Mesenchymal stem cell (in vitro differentiated cells and primary cell): Measurements from ENCODE around the gene POMC.
"Not testable (repeated sequence)": the region's sequence is repeated elsewhere in the genome, so short reads cannot be mapped to it uniquely, and the experiment has no call there.

Source experiments
- DNase-seq: peaks from one replicate; pipeline ENCODE4 v3.0.0-alpha.2; 2013
- H2AFZ ChIP-seq: one replicate; pipeline ENCODE4 v1.6.1; 2013; ENCODE audit warnings: low read depth, mild to moderate bottlenecking, control low read depth, inconsistent platforms, low read length, moderate library complexity
- H2AK5ac ChIP-seq: 2 replicates; pipeline ENCODE4 v1.6.1; 2013; ENCODE audit warnings: low read length, moderate library complexity, mild to moderate bottlenecking, inconsistent platforms; ENCODE audit not compliant: severe bottlenecking
- H2BK120ac ChIP-seq: one replicate; pipeline ENCODE4 v1.6.1; 2013; ENCODE audit warnings: low read depth, mild to moderate bottlenecking, inconsistent platforms, low read length, moderate library complexity
- H2BK12ac ChIP-seq, 2 experiments: one replicate each; pipeline ENCODE4 v1.6.1; 2013; ENCODE audit warnings: inconsistent platforms in 2 of 2, low read length in 2 of 2, mild to moderate bottlenecking in 2 of 2, moderate library complexity in 2 of 2, control low read depth in 1 of 2
- H2BK15ac ChIP-seq: one replicate; pipeline ENCODE4 v1.6.1; 2013; ENCODE audit warnings: mild to moderate bottlenecking, low read depth, inconsistent platforms; ENCODE audit not compliant: poor library complexity, severe bottlenecking
- H2BK5ac ChIP-seq: 2 replicates; pipeline ENCODE4 v1.6.1; 2013; ENCODE audit warnings: low read depth, mild to moderate bottlenecking, low read length, control low read depth, inconsistent platforms; ENCODE audit not compliant: poor library complexity, severe bottlenecking
- H3K14ac ChIP-seq, 2 experiments: one replicate each; pipeline ENCODE4 v1.6.1; 2013; ENCODE audit warnings: inconsistent platforms in 2 of 2, low read length in 2 of 2, control low read depth in 1 of 2, mild to moderate bottlenecking in 1 of 2, moderate library complexity in 1 of 2
- H3K18ac ChIP-seq, 2 experiments: one replicate each; pipeline ENCODE4 v1.6.1; 2013; ENCODE audit warnings: inconsistent platforms in 2 of 2, low read length in 2 of 2, control low read depth in 1 of 2, low read depth in 1 of 2, mild to moderate bottlenecking in 1 of 2
- H3K23ac ChIP-seq, 2 experiments: one replicate each; pipeline ENCODE4 v1.6.1; 2013; ENCODE audit warnings: inconsistent platforms in 2 of 2, low read length in 2 of 2, mild to moderate bottlenecking in 2 of 2, moderate library complexity in 2 of 2, control low read depth in 1 of 2
- H3K27ac ChIP-seq: 2 replicates; pipeline ENCODE4 v1.5.1; 2013; ENCODE audit warnings: mild to moderate bottlenecking, moderate library complexity, low read length, control low read depth, inconsistent platforms; ENCODE audit not compliant: poor library complexity, severe bottlenecking
- H3K27me3 ChIP-seq, 2 experiments: 2 replicates each; pipeline versions ENCODE4 v1.6.1 to v1.7.0; 2013; ENCODE audit warnings: low read length in 2 of 2, mild to moderate bottlenecking in 2 of 2, moderate library complexity in 2 of 2, control low read depth in 1 of 2, inconsistent platforms in 1 of 2; ENCODE audit not compliant: control insufficient read depth in 1 of 2, insufficient read depth in 1 of 2
- H3K36me3 ChIP-seq, 2 experiments: 2 replicates each; pipeline versions ENCODE4 v1.6.1 to v1.7.0; 2013; ENCODE audit warnings: low read length in 2 of 2, control low read depth in 1 of 2, inconsistent platforms in 1 of 2, low read depth in 1 of 2, mild to moderate bottlenecking in 1 of 2; ENCODE audit not compliant: insufficient read depth in 2 of 2, control insufficient read depth in 1 of 2
- H3K4ac ChIP-seq, 2 experiments: one replicate each; pipeline ENCODE4 v1.6.1; 2013; ENCODE audit warnings: inconsistent platforms in 2 of 2, low read length in 2 of 2, mild to moderate bottlenecking in 2 of 2, moderate library complexity in 2 of 2, control low read depth in 1 of 2, low read depth in 1 of 2
- H3K4me1 ChIP-seq: 2 replicates; pipeline ENCODE4 v1.6.1; 2013; ENCODE audit warnings: low read depth, low read length, control low read depth; ENCODE audit not compliant: control insufficient read depth, insufficient read depth
- H3K4me2 ChIP-seq: 2 replicates; pipeline ENCODE4 v1.6.1; 2013; ENCODE audit warnings: low read length, mild to moderate bottlenecking, inconsistent platforms; ENCODE audit not compliant: poor library complexity, severe bottlenecking
- H3K4me3 ChIP-seq, 2 experiments: 2 replicates each; pipeline versions ENCODE4 v1.5.1 to v1.7.0; 2013; ENCODE audit warnings: low read length in 2 of 2, mild to moderate bottlenecking in 2 of 2, control low read depth in 1 of 2, low read depth in 1 of 2; ENCODE audit not compliant: insufficient read depth in 1 of 2
- H3K79me1 ChIP-seq: replicated peaks from 2 replicates; pipeline ENCODE4 v1.6.1; 2013; ENCODE audit warnings: mild to moderate bottlenecking, control low read depth, low read length, inconsistent platforms; ENCODE audit not compliant: poor library complexity, severe bottlenecking
- H3K9ac ChIP-seq: 2 replicates; pipeline ENCODE4 v1.7.0; 2013; ENCODE audit warnings: mild to moderate bottlenecking, low read length, moderate library complexity
- H3K9me3 ChIP-seq: 2 replicates; pipeline ENCODE4 v1.7.0; 2013; ENCODE audit warnings: mild to moderate bottlenecking, low read length; ENCODE audit not compliant: control insufficient read depth
- H4K8ac ChIP-seq: one replicate; pipeline ENCODE4 v1.6.1; 2013; ENCODE audit warnings: inconsistent platforms, mild to moderate bottlenecking, low read length, moderate library complexity
- H4K91ac ChIP-seq: one replicate; pipeline ENCODE4 v1.6.1; 2013; ENCODE audit warnings: mild to moderate bottlenecking, low read length, inconsistent platforms
- WGBS: methylation state at CpG from one replicate; pipeline ENCODE4 v1.1.7; 2013; ENCODE audit warnings: mixed read lengths; 5-methylcytosine and 5-hydroxymethylcytosine counted together

Gene POMC

DNA sequence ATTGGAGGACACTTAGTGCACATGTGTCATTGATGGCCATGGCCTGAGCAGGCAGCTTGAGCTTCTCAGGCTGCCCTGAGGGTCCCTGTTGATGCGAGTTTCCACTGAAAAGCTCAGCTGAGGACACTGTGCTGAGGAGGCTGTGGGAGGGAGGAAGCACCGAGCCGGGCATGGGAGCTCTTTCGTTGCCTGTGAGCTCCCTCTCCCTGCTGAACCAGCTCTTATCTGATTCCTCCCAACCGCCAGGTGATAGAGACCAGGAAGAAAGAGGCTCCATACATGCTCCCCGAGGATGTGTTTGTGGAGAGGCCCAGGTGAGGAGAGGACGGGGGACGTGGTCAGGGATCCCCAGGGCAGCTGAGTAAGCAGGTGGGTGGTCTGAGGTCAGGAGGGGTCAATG is 27.3 kb downstream of the POMC start:
- H3K4me3 ChIP-seq: no peak overlapping the region
- H3K36me3 ChIP-seq: peaks cover 3 to 30% of the 10 kb centered on the region in 2 experiments
- no peak overlapping the region for H2BK15ac ChIP-seq
- H3K79me1 ChIP-seq: no peaks in the 10 kb centered on the region
- no peak overlapping the region for H2BK5ac ChIP-seq
- no peak overlapping the region for H3K4ac ChIP-seq
- peaks cover 0 to 24% of the 10 kb centered on the region in 2 experiments for H3K27me3 ChIP-seq
- H2AK5ac ChIP-seq: no peak overlapping the region
- no peak for DNase-seq
- H2AFZ ChIP-seq: no peak overlapping the region
- no peak overlapping the region for H3K4me2 ChIP-seq
- H3K9me3 ChIP-seq: no peaks in the 10 kb centered on the region
- no peak overlapping the region for H2BK12ac ChIP-seq
- no peak overlapping the region for H2BK120ac ChIP-seq
- H3K23ac ChIP-seq: no peak overlapping the region
- no peak overlapping the region for H3K18ac ChIP-seq
- 85% methylated on average over 5 of the region's 8 CpGs for WGBS
- no peak overlapping the region for H4K8ac ChIP-seq
- H3K27ac ChIP-seq: no peak overlapping the region
- no peak overlapping the region for H3K9ac ChIP-seq
- peak overlapping the region in 1 of 2 experiments; percentile 51 for H3K14ac ChIP-seq
- no peaks in the 10 kb centered on the region for H3K4me1 ChIP-seq
- no peak overlapping the region for H4K91ac ChIP-seq

DNA sequence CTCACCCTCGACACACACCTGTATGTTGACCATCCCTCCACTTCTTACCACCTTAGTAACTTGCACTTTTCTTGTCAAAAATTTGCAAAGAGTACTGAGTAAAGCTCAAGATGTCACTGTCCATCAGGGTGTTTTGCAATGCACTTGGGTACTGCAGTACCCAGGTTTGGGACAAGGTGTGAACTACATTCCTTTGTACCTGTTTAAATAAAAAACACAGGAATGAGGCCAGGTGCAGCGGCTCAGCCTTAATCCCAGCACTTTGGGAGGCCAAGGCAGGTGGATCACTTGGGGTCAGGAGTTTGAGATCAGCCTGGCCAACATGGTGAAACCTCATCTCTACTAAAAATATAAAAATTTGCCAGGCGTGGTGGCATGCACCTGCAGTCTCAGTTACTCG is 27.8 kb downstream of the POMC start:
- H3K14ac ChIP-seq, H4K8ac ChIP-seq, H3K9me3 ChIP-seq, H2AK5ac ChIP-seq, H2BK15ac ChIP-seq, H2BK5ac ChIP-seq, H2BK12ac ChIP-seq, H3K79me1 ChIP-seq, H3K27ac ChIP-seq, H3K23ac ChIP-seq, H4K91ac ChIP-seq, H3K18ac ChIP-seq, H3K4me3 ChIP-seq, H3K4me1 ChIP-seq, H2AFZ ChIP-seq, H3K9ac ChIP-seq, H3K4ac ChIP-seq, H2BK120ac ChIP-seq, DNase-seq, H3K4me2 ChIP-seq: not testable (repeated sequence)
- peaks cover 0 to 27% of the 10 kb centered on the region in 2 experiments for H3K27me3 ChIP-seq
- 75% methylated on average over 4 of the region's 4 CpGs for WGBS
- peaks cover 3 to 28% of the 10 kb centered on the region in 2 experiments for H3K36me3 ChIP-seq

DNA sequence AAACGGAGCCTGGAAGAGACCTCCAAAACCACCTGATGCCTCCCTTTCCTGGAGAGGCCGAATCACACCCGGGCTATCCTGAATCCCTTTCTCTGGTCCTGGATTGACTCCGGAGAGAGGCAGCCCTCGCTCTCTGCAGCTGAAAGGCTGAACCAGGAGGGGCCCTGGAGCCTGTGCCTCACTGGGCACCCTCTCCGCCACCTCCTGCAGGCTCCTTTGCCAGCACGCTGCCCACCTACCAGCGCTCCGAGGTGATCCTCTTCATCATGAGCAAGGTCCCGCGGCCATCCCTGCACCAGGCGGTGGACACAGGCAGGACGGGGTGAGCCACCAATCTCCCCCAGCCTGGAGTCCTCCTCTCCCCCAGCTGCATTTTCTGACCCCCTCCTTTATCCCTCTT is 35.7 kb downstream of the POMC start:
- no peak overlapping the region for H3K23ac ChIP-seq
- no peak overlapping the region for H3K9ac ChIP-seq
- H3K14ac ChIP-seq: no peak overlapping the region
- WGBS: 94% methylated on average over 13 of the region's 13 CpGs
- H3K36me3 ChIP-seq: peaks cover 3 to 14% of the 10 kb centered on the region in 2 experiments
- no peak overlapping the region for H2AK5ac ChIP-seq
- H3K9me3 ChIP-seq: no peaks in the 10 kb centered on the region
- H3K4ac ChIP-seq: no peak overlapping the region
- H2BK5ac ChIP-seq: no peak overlapping the region
- H4K91ac ChIP-seq: no peak overlapping the region
- DNase-seq: no peak
- no peak overlapping the region for H4K8ac ChIP-seq
- no peaks in the 10 kb centered on the region for H3K79me1 ChIP-seq
- no peak overlapping the region for H3K4me3 ChIP-seq
- H3K18ac ChIP-seq: no peak overlapping the region
- H3K27me3 ChIP-seq: peaks cover 0 to 55% of the 10 kb centered on the region in 2 experiments
- H2BK12ac ChIP-seq: no peak overlapping the region
- no peak overlapping the region for H2BK120ac ChIP-seq
- H2AFZ ChIP-seq: no peak overlapping the region
- H2BK15ac ChIP-seq: no peak overlapping the region
- H3K4me2 ChIP-seq: no peak overlapping the region
- H3K27ac ChIP-seq: no peak overlapping the region
- peaks cover 3% of the 10 kb centered on the region for H3K4me1 ChIP-seq

- H3K18ac ChIP-seq: no peak overlapping the region
- no peak overlapping the region for H2BK15ac ChIP-seq
- no peaks in the 10 kb centered on the region for H3K79me1 ChIP-seq
- H3K36me3 ChIP-seq: peaks cover 2 to 14% of the 10 kb centered on the region in 2 experiments
- H3K27ac ChIP-seq: no peak overlapping the region
- H3K23ac ChIP-seq: no peak overlapping the region
- peaks cover 0 to 53% of the 10 kb centered on the region in 2 experiments for H3K27me3 ChIP-seq
- no peak overlapping the region for H3K9ac ChIP-seq
- no peak overlapping the region for H2AFZ ChIP-seq
- H3K14ac ChIP-seq: no peak overlapping the region
- H3K9me3 ChIP-seq: no peaks in the 10 kb centered on the region
- H2AK5ac ChIP-seq: no peak overlapping the region
- H2BK5ac ChIP-seq: no peak overlapping the region
- H4K8ac ChIP-seq: no peak overlapping the region
- H3K4me1 ChIP-seq: peaks cover 3% of the 10 kb centered on the region
- 68% methylated on average over 6 of the region's 9 CpGs for WGBS
- H3K4me3 ChIP-seq: peak overlapping the region in 1 of 2 experiments; percentile 15
- no peak overlapping the region for H2BK12ac ChIP-seq
- no peak overlapping the region for H3K4ac ChIP-seq
- H2BK120ac ChIP-seq: no peak overlapping the region
- DNase-seq: peak; percentile 3
- H3K4me2 ChIP-seq: no peak overlapping the region
- no peak overlapping the region for H4K91ac ChIP-seq
These were observed 36.1 kb downstream of the POMC start for GRCh38 chr2:25132299-25132635.
